Naive thymus-derived CD4-positive, alpha-beta T cell (primary cell): ENCODE data around the gene TNS3. TPM values are rescaled to one million over a fixed set of nuclear protein-coding genes. Genes with fewer than 3 reads are reported as not detected.

ENCODE experiments used
- ATAC-seq: fragments of 150-1000 bp; cut with Tn5 transposase; 2 replicates; pipeline ENCODE4 v1.10.0; 2021; ENCODE audit warnings: mild to moderate bottlenecking, moderate library complexity
- CTCF ChIA-PET: fragments of 350-600 bp; sonication (Branson Sonifier 250); formaldehyde crosslinking; loops from one replicate; lab custom pipeline; 2021; ENCODE audit warnings: antibody characterized with exemption; lab: Charles Lee
- POLR2A ChIA-PET: fragments of 350-600 bp; sonication (Branson Sonifier 250); formaldehyde crosslinking; loops from one replicate; lab custom pipeline; 2021; ENCODE audit warnings: antibody characterized with exemption, inconsistent platforms; lab: Charles Lee
- DNase-seq, 9 donors: peaks; one replicate each; pipeline versions ENCODE4 v3.0.0 to v3.0.0-alpha.2; 2020 to 2022; ENCODE audit warnings: mixed read lengths in 1 of 9
- H3K27ac ChIP-seq: one replicate; pipeline ENCODE4 v1.7.0; 2013; ENCODE audit warnings: mild to moderate bottlenecking, low read depth, low read length, moderate library complexity
- H3K27me3 ChIP-seq, 2 donors: one replicate each; pipeline ENCODE4 v1.7.0; 2013; ENCODE audit warnings: low read length in 2 of 2, mild to moderate bottlenecking in 2 of 2, moderate library complexity in 2 of 2; ENCODE audit not compliant: control insufficient read depth in 2 of 2, insufficient read depth in 2 of 2
- H3K36me3 ChIP-seq, 3 experiments: 1 replicate in 2 of 3; 2 replicates in 1 of 3; pipeline ENCODE4 v1.7.0; 2013; ENCODE audit warnings: low read length in 3 of 3, mild to moderate bottlenecking in 3 of 3, moderate library complexity in 1 of 3; ENCODE audit not compliant: insufficient read depth in 3 of 3, control insufficient read depth in 2 of 3
- H3K4me1 ChIP-seq, 2 donors: one replicate each; pipeline ENCODE4 v1.7.0; 2013; ENCODE audit warnings: low read length in 2 of 2, mild to moderate bottlenecking in 2 of 2, moderate library complexity in 1 of 2; ENCODE audit not compliant: control insufficient read depth in 2 of 2, insufficient read depth in 2 of 2
- H3K4me3 ChIP-seq: 2 replicates; pipeline ENCODE4 v1.7.0; 2013; ENCODE audit warnings: mild to moderate bottlenecking, low read length
- H3K9me3 ChIP-seq, 3 experiments: 1 replicate in 2 of 3; 2 replicates in 1 of 3; pipeline ENCODE4 v1.7.0; 2013; ENCODE audit warnings: low read length in 3 of 3; ENCODE audit not compliant: control insufficient read depth in 2 of 3
- H3K27ac Mint-ChIP-seq, 9 donors: one replicate each; pipeline ENCODE4 v1.8.0; 2020 to 2022; ENCODE audit warnings: mixed read lengths in 9 of 9, mild to moderate bottlenecking in 8 of 9, moderate library complexity in 5 of 9, inconsistent platforms in 2 of 9
- H3K27me3 Mint-ChIP-seq, 5 donors: one replicate each; pipeline ENCODE4 v1.8.0; 2021 to 2022; ENCODE audit warnings: mixed read lengths in 5 of 5, mild to moderate bottlenecking in 1 of 5
- H3K36me3 Mint-ChIP-seq, 5 donors: one replicate each; pipeline ENCODE4 v1.8.0; 2020 to 2022; ENCODE audit warnings: mixed read lengths in 5 of 5, mild to moderate bottlenecking in 3 of 5, inconsistent platforms in 1 of 5
- H3K4me1 Mint-ChIP-seq, 7 donors: one replicate each; pipeline ENCODE4 v1.8.0; 2020 to 2022; ENCODE audit warnings: mixed read lengths in 7 of 7, mild to moderate bottlenecking in 3 of 7, inconsistent platforms in 1 of 7
- H3K4me3 Mint-ChIP-seq, 10 donors: one replicate each; pipeline ENCODE4 v1.8.0; 2020 to 2022; ENCODE audit warnings: mild to moderate bottlenecking in 10 of 10, mixed read lengths in 10 of 10, moderate library complexity in 6 of 10, inconsistent platforms in 2 of 10
- H3K9me3 Mint-ChIP-seq, 11 donors: one replicate each; pipeline ENCODE4 v1.8.0; 2020 to 2022; ENCODE audit warnings: mixed read lengths in 11 of 11, mild to moderate bottlenecking in 4 of 11, inconsistent platforms in 1 of 11, moderate library complexity in 1 of 11
- intact Hi-C, 2 donors: fragments of 100-400 bp; cut with micrococcal nuclease; formaldehyde crosslinking; loops; one replicate each; pipeline ENCODE4 v1.15.1; 2023
- polyA plus RNA-seq, 2 donors: library from polyadenylated mRNA; unstranded; fragments of 300-500 nt; fragmentation: Illumina TruSeq; gene quantifications; one replicate each; pipeline ENCODE4 v1.2.3, GENCODE V29; 2021
- total RNA-seq, 6 experiments: library from RNA in 5 of 6; stranded (reverse) in 5 of 6; gene quantifications; 1 replicate in 5 of 6; 2 replicates in 1 of 6; pipeline ENCODE4 v1.2.3 and lab custom pipeline; 2021 to 2026

The TNS3 gene
- total and polyA plus RNA-seq, 7 experiments from 2014 or later, result 0.85 to 38.3 (median 2.6) TPM; not detected in 2

- no peaks in the 10 kb centered on the region for H3K27me3 ChIP-seq
- Mint-ChIP-seq H3K4me3 (no peak overlapping the region), H3K27me3 (peaks cover 0 to 7% (median 3%) of the 10 kb centered on the region in 5 donors), H3K4me1 (peaks cover 0 to 5% (median 0%) of the 10 kb centered on the region in 7 donors), H3K9me3 (peaks cover 0 to 4% (median 0%) of the 10 kb centered on the region in 11 donors), H3K36me3 (no peaks in the 10 kb centered on the region), H3K27ac (peak overlapping the region in 1 of 9 donors; percentile 37)
- no peaks in the 10 kb centered on the region for H3K36me3 ChIP-seq
- no peak overlapping the region for H3K4me3 ChIP-seq
- intact Hi-C loops, result no loop called here
- H3K4me1 ChIP-seq, result no peaks in the 10 kb centered on the region
- ChIA-PET CTCF (no interaction called here), POLR2A (no interaction called here)
- no peak overlapping the region for H3K27ac ChIP-seq
- no peak for ATAC-seq
- H3K9me3 ChIP-seq, result no peaks in the 10 kb centered on the region
- no peak for DNase-seq
These were observed 101.1 kb downstream of the TNS3 start for GRCh38 chr7:47480576-47481538.

- Histone ChIP-seq H3K4me1 (no peaks in the 10 kb centered on the region), H3K9me3 (no peaks in the 10 kb centered on the region), H3K36me3 (no peaks in the 10 kb centered on the region), H3K27ac (no peak overlapping the region), H3K27me3 (no peaks in the 10 kb centered on the region), H3K4me3 (no peak overlapping the region)
- no peak for ATAC-seq
- CTCF ChIA-PET, result no interaction called here
- DNase-seq, result no peak
- Mint-ChIP-seq H3K27ac (no peak overlapping the region), H3K4me3 (no peak overlapping the region), H3K9me3 (peaks cover 0 to 4% (median 0%) of the 10 kb centered on the region in 11 donors), H3K36me3 (no peaks in the 10 kb centered on the region), H3K4me1 (peaks cover 0 to 5% (median 0%) of the 10 kb centered on the region in 7 donors), H3K27me3 (peaks cover 0 to 7% (median 3%) of the 10 kb centered on the region in 5 donors)
- intact Hi-C loops, result no loop called here
- POLR2A ChIA-PET, result no interaction called here
These were observed 101.9 kb downstream of the TNS3 start for GRCh38 chr7:47479821-47480575.

- Histone ChIP-seq H3K4me1 (no peaks in the 10 kb centered on the region), H3K27ac (no peak overlapping the region), H3K36me3 (no peaks in the 10 kb centered on the region), H3K9me3 (no peaks in the 10 kb centered on the region), H3K27me3 (no peaks in the 10 kb centered on the region), H3K4me3 (no peak overlapping the region)
- Mint-ChIP-seq H3K4me1 (peaks cover 0 to 5% (median 0%) of the 10 kb centered on the region in 7 donors), H3K27me3 (peaks cover 0 to 7% (median 3%) of the 10 kb centered on the region in 5 donors), H3K27ac (no peak overlapping the region), H3K9me3 (peaks cover 0 to 4% (median 0%) of the 10 kb centered on the region in 11 donors), H3K4me3 (no peak overlapping the region), H3K36me3 (no peaks in the 10 kb centered on the region)
- no peak for DNase-seq
- POLR2A ChIA-PET, result no interaction called here
- no peak for ATAC-seq
- CTCF ChIA-PET, result no interaction called here
- intact Hi-C loops, result no loop called here
These were observed 102.8 kb downstream of the TNS3 start for GRCh38 chr7:47478926-47479711.

- ATAC-seq (no peak), DNase-seq (no peak)
- H3K4me3 Mint-ChIP-seq, result no peak overlapping the region
- no peaks in the 10 kb centered on the region for H3K36me3 Mint-ChIP-seq
- POLR2A ChIA-PET, result no interaction called here
- H3K27ac Mint-ChIP-seq, result no peak overlapping the region
- H3K27me3 Mint-ChIP-seq, result peaks cover 0 to 7% (median 3%) of the 10 kb centered on the region in 5 donors
- CTCF ChIA-PET, result no interaction called here
- Histone ChIP-seq H3K4me1 (no peaks in the 10 kb centered on the region), H3K9me3 (no peaks in the 10 kb centered on the region), H3K27me3 (no peaks in the 10 kb centered on the region), H3K27ac (no peak overlapping the region), H3K4me3 (no peak overlapping the region), H3K36me3 (no peaks in the 10 kb centered on the region)
- H3K9me3 Mint-ChIP-seq, result peaks cover 0 to 3% (median 0%) of the 10 kb centered on the region in 11 donors
- H3K4me1 Mint-ChIP-seq, result peaks cover 0 to 5% (median 0%) of the 10 kb centered on the region in 7 donors
- intact Hi-C loops, result no loop called here
These were observed 103.9 kb downstream of the TNS3 start for GRCh38 chr7:47478017-47478344.

GRCh38 chr7:47477191-47478016 is 104.5 kb downstream of the TNS3 start:
- Mint-ChIP-seq H3K4me1 (peaks cover 0 to 2% (median 0%) of the 10 kb centered on the region in 7 donors), H3K9me3 (peaks cover 0 to 2% (median 0%) of the 10 kb centered on the region in 11 donors), H3K27me3 (peaks cover 0 to 7% (median 3%) of the 10 kb centered on the region in 5 donors), H3K27ac (no peak overlapping the region), H3K4me3 (no peak overlapping the region), H3K36me3 (no peaks in the 10 kb centered on the region)
- intact Hi-C loops, result no loop called here
- no peak overlapping the region for H3K27ac ChIP-seq
- no peaks in the 10 kb centered on the region for H3K36me3 ChIP-seq
- no peak for DNase-seq
- H3K4me1 ChIP-seq, result no peaks in the 10 kb centered on the region
- POLR2A ChIA-PET, result no interaction called here
- H3K27me3 ChIP-seq, result no peaks in the 10 kb centered on the region
- no peaks in the 10 kb centered on the region for H3K9me3 ChIP-seq
- no peak overlapping the region for H3K4me3 ChIP-seq
- ATAC-seq, result no peak
- CTCF ChIA-PET, result no interaction called here

- no peak overlapping the region for H3K4me3 ChIP-seq
- H3K27me3 ChIP-seq, result no peaks in the 10 kb centered on the region
- Mint-ChIP-seq H3K27ac (no peak overlapping the region), H3K4me1 (no peaks in the 10 kb centered on the region), H3K27me3 (peaks cover 0 to 7% (median 0%) of the 10 kb centered on the region in 5 donors), H3K9me3 (no peaks in the 10 kb centered on the region), H3K4me3 (no peak overlapping the region), H3K36me3 (no peaks in the 10 kb centered on the region)
- CTCF ChIA-PET, result no interaction called here
- H3K27ac ChIP-seq, result no peak overlapping the region
- no peak for DNase-seq
- intact Hi-C loops, result no loop called here
- POLR2A ChIA-PET, result no interaction called here
- ATAC-seq, result no peak
- no peaks in the 10 kb centered on the region for H3K4me1 ChIP-seq
- H3K36me3 ChIP-seq, result no peaks in the 10 kb centered on the region
- H3K9me3 ChIP-seq, result no peaks in the 10 kb centered on the region
These were observed 106.1 kb downstream of the TNS3 start for GRCh38 chr7:47475880-47476227.
